GM21576 (cell line): ENCODE data around the gene PLCB2.

Source experiments
- ATAC-seq: cut with Tn5 transposase; IDR thresholded peaks from one replicate; pipeline ENCODE4 v1.9.1; 2021; ENCODE audit warnings: mild to moderate bottlenecking, moderate library complexity; ENCODE audit not compliant: unreplicated experiment

PLCB2 gene

DNA sequence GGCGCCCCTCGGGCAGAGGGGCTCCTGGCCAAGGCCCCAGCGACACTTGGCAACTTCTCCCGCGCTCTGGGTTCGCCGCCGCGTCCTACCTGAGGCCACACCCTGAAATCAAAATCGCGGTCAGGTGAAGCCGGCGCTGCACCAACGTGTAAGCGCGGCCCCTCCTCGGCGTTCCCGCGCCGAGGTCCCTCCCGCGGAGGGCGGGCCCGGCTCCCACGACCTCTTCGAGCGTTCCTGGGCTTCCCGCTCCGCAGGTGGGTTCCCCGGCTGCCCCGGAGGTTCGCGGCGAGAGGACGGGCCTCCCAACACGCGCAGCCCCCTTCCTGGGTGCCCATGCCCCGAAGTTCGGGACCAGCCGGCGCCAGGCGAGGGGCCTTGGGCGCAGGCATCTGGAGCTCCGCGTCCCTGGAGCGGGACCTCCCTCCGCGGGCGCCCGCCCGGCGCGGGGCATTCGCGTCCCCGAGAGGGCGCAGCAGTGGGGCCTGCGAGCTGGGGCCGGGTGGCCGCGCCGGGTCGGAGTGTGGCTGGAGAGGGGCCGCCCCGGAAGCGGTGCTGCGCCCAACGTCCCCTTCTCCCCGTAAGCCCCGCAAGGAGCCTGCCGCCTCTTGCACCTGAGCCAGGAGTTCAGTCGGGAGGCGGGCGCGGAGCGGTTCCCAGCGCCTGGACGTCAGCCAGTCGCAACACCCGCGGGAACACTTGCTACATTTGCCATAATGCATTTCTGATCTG, 55.1 kb downstream of the PLCB2 start:
- ATAC-seq = no peak

DNA sequence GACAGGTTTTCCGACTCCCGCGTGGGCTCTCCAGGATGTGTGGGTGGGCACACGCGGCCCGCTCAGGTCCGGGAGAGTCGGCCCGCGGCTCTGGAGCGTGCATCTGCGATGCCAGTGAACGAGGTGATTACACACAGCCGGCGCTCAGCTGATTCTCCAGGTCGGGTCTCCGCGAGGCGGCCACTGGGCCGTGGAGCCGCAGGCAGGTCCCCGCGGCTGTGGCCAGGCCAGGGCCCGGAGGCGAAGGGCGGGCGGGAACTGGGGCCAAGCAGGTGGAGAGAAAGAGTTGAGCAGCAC, 55.6 kb downstream of the PLCB2 start:
- ATAC-seq = no peak

DNA sequence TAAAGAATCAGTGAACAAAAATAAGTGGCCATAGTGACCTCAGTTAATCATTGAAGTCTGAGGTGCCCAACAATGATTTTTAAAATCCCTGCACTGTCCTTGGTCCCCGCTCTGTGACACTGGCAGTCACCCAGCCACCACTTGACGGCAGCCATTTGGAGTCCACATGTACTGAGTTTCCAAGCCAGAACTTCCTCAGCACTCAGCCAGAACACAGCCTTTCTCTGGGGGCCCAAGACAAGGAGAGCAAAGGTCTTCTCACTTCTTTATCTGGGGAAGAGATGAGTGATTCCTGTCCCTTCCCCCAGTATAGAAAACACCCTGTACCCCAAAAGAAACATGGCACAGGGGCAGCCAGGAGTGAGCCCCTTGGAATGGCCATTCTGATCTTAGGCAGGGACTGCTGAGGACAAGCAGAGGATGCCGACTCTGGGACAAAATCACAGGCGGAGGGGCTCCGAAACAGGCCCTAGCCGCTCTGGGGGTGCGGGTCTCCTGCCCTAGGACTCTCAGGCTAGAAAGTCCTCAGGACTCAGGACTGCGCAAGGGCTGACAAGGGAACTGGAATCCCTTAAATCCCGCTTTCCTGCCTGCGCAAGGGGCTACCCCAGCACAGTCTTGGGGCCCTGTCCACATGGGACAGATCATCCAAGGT, 56.1 kb downstream of the PLCB2 start:
- ATAC-seq = no peak

DNA sequence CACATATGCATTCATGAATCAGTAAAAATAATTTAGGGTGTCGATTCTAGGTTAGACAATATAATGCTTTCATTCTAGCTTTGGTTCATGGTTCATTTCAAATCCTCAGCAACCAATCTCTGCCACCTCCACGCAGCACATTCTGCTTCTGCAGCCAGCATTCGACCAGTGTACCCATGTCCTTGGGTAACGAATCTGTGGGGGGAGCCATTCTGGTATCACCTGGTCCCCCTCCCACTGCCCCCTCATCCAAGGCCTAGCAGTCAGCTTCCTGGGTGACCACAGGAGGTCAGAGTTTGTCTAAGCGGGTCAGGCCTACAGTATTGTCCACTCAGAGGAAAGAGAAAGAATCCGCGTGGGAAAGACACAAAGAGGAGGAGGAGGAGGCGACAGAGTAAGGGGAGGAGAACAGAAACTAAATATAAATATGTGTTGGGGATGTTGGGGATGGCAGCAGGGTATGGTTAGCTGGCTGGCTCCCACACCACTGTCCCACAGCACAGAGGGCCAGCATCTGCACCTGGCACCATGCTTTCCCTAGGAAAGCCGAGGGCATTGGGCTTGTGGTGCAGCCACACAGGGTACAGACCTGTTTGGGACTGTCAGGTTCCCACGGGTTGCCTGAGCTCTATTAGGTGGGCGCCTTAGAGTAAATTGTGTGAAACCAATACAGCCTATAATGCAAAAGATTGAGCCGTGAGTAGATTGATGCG, 56.8 kb downstream of the PLCB2 start:
- ATAC-seq = no peak

DNA sequence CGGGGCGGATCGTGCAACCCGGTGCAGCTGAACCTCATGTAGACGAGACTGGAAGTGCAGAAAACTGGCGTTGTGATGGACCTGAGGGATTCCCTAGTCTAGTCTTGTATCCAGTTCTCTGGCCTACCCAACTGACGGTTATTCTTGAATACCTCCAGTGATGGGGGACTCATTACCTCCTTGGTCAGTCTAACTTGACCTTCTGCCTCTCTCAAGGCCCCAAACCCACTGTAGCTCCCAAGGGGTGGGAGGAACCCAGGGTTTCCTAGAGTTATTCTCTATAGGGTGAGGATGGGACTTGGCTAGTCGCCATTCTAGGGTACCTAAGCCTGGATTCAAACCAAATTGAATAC, 57.5 kb downstream of the PLCB2 start:
- ATAC-seq = no peak

DNA sequence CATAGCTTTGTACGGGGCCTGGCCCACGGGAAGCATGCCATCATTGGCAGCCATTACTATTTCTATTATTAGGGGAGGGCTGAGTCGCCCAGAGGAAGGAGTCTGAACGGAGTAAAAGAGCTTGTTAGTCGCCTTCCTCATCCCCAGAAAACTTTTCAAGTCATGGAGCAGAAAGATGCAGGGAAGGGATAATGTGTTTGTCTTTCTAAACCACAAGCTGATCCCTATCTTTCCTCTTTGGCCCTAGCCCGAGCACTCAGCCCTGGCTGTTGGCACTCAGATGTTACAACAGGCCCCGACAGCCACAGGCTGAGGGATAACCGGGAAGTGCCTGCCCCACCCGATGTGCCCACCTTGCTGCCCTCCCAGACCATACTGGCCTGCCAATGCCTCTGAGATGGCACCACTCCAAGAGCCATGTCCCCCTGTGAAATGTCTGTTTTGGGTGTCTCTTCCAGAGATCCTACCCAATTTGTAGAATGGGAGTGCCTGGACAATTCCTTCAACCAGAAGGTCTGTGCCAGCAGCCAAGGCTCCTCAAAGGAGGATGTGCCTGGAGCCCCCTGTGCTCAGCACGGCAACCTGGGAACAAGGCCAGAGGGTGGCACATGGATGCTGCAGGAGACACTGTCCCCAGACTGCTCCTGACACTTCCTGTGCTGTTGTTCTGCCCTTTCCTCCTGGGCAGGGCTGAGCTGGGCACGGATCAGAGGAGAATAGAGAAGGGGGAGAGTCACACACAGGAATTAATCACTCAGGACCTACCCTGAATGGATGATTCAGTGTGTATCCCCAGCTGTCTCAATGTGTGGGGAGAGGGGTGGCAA, 58.0 kb downstream of the PLCB2 start:
- no peak for ATAC-seq

DNA sequence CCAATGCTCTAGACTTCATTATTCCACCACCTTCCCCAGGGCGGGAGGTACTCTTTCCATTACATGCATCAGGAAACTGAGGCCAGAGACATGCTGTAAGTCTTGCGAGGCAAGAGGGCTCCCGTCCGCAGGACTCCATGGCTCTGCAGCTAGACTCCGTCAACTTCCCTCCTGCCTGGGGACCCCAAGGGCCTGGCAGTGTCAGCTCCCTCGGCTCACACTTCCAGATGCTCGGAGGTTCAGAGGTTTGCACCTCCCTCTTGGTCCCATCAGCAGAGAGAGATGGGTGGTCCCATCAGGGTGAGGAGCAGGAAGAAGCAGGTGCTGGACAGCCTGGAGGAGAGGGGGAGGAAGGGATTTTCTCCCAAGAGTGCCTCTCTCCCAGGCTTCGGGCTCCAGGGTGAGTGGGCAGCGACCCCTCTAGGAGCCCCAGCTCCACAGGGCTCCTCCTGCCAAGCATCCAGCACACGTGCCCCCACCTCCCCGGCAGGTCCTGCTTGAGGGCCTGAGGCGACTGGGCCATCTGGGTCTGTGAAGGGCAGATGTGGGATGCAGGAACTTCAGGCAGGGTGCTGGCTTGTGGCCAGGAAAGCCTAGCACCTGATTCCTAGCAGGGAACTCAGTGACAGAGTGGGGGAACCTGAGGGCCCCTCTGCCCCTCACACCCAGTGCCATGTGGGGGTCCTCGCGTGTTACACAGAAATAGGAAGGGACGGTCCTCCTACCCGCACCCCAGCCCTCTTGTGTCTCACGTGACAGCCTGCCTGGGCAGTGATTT, 59.5 kb downstream of the PLCB2 start:
- ATAC-seq = no peak

DNA sequence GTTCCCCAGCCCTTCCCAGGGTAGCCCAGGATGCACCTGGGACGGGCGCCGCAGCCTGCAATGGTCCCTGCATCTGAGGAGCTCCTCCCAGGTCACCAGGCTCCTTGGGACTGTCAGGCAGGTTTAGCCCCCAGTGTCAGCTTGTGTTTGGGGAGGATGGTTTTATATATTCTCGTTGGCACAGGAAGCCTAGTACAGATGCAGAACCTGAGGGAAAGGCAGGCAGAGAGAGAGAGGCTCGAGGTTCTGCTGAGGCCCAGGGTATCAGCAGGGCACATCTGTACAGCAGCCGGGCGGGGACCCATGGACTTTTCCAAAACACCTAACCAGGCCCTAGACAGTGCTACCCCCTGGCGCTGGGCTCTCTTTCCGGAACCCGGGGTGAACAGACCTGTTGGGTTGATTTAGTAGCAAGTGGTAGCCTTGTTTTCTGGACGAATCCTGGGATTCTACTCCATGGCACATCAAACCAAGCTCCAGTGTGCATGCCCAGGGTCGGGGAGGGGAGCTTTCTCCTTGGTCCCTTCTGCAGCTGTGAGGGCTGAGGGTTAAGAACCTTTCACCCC, 60.2 kb downstream of the PLCB2 start:
- ATAC-seq = no peak

DNA sequence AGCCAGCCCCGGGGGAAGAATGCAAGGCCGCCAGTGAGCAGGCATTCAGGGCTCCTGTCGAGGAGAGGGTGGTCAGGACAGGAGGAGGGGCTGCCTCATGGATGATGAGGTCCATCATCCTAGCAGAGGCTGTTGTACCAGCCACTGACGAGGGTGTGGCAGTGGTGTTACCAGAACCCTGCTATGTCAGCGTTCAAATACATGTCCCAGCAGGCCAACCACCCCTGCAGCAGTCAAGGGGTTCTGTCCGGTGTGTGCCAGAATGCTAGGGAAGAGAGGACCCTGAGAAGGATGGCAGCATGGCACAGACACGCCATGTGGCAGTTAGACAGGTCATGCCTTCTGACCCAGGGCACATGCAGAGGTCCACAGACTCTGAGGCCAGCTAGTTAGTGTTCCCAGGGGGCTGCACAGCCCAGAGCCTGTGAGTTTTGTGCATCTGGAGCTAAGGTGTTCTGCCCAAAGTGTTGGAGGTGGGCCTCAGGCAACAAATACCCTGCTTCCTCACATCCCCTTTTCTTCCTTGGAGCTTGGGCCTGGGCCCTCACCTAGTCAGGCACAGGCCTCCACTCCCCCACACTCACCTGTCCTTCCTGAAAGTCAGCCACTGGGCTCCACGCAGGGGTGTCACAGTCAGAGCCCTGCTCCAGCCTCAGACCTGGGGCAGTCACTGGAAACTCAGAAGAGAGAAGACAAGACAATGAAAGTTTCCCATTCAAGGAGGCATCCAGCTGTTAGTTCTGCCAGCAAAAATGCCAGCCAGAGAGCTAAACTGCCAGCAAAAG, 61.0 kb downstream of the PLCB2 start:
- no peak for ATAC-seq

DNA sequence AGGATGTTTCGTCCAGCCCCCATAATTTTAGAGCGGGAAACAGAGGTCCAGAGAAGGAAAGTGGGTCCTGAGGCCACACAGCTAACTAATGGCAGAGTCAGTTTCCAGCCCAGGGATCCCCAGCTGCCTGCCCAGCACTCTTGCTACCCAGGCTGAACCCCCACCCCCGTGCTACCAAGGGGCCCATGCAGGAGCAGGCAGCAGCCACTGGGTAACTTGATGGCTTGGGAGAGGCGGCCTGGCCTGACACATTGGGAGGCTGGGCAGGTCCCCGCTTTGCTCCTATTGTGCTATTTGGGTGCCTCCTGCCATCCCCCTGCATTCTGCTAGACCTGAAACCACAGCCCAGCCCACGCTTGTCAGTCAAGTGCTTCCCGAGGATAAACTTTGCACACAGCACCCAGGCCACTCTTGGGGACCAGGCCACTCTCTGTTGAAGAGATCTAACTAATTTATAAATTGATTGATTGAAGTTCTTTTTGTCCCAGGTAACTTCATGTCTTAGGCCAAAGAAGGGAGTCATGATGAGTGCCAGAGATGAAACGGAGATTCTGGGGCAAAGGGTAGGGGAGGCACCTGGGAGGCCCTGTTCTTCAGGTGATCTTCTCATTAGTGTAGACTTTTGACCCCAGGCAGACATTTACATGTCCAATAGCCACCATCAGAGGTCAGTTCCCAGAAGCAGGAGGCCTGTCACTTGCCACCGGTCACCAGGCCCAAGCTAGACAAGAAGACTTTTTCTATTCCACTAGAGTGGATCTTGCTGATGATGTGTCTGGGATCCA, 61.9 kb downstream of the PLCB2 start:
- no peak for ATAC-seq

DNA sequence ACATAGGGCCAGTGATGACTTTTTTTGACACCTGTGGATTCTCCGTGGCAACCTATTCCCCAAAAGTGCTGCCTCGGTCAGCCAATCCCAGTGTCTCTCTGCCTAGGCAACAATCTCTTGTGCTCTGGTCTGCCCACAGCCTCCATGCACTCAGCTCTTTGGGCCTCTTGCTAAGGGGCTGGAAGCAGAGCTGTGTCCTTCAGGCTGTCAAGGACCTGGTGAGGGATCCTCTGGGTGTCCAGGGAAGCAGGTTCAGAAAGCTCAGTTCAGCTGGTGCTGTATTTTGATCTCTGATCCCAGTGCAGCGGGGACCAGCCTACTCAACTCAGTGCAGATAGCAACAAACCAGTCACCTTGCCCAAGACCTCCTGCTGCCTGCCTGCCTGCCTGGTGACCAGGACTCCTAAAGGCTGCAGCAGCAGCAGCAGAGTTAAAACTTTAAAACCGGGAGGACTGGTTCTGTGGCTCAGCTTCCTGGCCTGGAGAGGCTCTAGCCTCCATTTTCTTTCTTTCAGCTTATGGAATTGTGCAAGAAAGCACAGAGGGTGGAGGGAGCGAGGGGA, 62.7 kb downstream of the PLCB2 start:
- ATAC-seq = no peak

DNA sequence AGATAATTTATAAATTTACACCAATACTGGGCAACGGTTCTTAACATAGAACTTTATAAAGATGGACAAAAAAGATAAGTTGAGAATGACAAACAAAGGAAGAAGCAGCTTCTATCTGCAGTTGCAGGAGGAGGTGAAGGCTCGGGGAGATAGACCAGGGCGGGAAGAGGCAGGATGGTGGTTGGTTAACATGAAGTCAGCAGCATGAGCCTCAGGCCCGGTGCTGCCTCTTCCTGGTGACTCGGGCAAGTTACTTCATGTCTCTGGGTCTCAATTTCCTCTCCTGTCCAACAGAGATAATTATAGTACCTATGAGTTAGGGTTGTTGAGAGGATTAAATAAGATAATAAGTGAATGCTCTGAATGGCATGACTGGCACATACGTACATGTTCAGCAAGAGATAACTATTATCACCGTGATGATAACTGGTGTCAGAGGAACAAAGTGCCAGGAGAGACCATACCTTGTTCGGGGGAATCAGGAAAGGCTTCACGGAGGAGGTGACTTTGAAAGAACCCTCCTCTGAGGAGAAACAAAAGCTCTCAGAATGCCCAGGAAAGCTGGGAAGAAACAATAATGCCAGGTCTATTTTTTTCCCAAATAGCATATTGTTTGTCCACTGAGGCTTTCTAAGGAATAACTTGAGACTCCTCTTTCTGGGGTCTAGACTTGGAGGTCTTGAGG, 64.5 kb downstream of the PLCB2 start:
- ATAC-seq = no peak

DNA sequence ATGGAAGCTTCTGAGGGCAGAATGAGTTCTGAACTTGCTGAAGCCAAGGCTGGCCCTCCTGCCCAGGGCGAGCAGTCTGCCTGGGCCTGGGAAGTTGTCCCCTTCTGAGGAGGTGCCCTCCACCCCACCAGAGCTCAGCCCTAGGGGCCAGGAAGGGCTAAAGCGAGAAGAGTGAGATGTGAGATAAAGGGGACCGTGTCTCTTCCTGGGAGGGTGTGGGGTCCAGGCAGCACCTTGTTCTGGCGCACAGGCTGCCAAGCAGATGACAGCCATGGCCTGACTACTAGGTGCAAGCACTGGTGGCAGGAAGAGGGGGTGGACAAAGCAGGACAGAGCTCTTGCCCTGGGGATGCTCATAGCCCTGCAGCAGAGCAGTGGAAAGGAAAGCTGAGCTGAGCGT, 65.1 kb downstream of the PLCB2 start:
- no peak for ATAC-seq

DNA sequence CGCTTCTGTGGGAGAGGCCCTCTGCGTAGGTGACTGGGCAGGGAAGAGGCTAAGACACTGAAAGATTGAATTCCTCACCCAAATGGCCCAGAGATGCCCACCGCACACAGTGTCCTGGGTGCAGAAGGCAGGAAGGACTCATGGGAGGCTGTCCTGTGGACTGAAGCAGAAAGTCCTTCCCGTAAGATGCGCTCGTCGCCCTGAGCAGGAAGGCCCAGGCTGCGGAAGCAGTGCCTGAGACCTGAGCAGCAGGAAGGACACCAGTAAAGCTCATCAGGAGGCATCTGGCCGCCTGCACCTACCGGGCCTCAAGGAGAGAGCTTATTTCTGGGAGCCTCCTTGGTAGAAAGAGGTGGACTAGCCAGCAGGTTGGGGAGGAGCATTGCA, 65.5 kb downstream of the PLCB2 start:
- ATAC-seq = no peak

DNA sequence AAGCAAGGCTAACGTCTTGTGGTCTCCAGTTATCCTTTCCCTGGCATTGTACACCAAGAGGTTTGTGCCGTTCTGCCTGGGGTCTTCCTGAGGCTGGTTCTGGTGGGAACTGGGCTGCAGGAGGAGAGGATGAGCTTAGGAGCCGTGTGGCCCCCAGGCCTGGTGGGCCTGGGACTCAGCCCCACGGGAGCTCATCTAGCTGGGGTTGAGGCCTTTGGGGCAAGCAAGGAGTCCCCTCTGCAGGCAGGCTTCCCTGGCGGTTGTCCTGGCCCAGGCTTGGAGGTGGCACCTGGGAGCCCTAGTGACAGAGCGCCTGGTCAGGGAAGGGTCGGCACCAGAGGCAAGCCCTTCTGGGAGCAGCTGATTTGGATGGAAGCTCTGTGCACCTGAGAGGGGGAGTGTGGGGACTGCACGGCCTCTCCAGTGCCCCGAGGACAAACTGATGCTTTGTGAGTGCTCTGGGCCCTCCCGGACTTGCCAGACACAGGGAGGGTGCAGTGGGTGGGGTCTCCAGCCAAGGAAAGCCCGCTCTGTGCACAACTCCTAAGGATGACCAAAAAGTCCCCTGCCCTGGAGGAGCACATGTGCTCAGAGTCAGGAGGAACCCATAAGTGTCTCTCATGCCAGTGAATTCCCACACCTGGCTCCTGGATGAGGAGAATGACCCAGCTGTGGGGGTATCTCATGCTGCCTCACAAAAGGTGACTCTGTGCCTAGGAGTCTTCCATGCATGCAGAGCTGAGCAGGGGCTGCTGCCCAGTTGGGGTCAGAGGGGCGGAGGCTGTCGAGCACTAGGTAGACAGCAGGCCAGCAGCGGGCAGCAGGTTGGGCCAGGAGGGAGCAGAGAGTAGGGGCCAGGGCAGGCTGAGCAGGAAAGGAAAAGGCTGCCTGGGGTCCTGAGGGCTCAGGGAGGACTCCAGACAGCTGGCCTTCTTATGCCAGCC, 66.2 kb downstream of the PLCB2 start:
- ATAC-seq = no peak

DNA sequence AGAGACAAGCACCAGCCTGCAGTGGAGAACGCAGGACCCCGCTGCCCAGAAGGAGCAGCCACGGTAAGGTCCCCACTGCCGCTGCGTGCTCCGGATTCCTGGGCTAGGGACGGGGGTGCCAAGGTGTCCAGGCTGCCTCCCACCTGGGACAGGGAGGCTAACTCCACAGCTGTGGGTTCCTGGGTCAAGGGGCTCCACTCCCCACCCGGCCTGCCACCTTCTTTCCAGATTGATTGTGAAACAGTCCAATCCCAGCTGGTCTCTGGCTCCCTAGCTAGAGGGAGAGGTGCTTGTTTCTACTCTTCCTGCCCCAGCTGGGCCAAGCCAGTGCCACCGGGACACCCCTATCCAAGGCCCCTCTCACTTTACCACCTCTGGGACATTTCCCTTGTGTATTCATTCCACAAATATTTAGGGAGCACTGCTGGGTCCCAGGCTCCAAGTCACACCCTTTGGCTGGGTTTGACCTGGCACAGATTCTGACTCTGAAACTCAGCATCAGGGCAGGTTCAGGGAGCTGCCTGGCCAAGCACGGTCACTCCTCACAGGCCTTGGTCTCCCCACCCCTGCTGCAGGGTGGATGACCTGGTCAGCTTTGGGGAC, 67.0 kb downstream of the PLCB2 start:
- ATAC-seq = no peak
